ENCODE measurements around the gene ANK2.

The ANK2 gene

DNA sequence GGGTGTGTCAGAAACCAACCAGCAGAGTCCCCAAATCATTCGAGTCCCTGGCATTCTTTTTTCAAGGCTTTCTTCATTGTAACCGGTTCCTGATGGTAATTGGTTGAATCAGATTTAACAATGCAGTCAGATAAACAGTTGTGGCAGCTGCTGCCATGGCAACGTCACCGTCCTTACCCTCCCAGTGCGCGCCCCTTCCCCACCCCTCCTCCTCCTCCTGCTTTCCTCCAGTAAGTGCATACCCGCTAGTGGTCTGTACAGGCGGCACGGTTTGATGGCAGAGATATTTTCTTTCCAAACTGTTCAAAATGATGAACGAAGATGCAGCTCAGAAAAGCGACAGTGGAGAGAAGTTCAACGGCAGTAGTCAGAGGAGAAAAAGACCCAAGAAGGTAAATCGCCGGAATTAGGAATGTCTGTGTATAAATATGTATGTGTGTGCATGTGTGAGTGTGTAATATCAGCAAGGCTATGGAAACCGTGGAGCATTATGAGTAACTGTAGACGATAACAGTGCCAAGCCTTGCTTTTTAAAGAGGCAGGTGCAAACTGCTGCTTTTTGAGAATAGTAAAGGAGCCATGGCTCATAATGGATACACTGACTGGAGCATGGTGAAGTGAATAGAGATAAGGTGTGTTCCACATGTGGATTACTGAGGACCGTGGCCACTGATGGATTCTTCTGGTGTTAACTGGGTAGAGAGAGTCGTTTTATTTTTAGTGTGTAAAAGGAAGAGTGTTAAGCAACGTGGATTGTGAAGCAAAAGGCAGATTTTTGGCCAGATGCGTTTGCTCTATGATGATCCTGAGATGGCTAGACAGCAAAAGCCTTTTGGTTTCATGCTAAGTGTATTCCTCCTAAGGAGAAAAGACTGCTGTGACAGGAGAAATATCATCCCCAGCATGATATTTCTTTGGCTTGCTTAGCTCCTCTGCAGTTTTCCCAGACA, at the start of gene ANK2:
Gene ANK2, plus strand, starts transcription at position 233 of the 950 bp plus-strand sequence. Its CDS starts 76 bp downstream, at position 309.
- DNase-seq, result peak; percentile 40

DNA sequence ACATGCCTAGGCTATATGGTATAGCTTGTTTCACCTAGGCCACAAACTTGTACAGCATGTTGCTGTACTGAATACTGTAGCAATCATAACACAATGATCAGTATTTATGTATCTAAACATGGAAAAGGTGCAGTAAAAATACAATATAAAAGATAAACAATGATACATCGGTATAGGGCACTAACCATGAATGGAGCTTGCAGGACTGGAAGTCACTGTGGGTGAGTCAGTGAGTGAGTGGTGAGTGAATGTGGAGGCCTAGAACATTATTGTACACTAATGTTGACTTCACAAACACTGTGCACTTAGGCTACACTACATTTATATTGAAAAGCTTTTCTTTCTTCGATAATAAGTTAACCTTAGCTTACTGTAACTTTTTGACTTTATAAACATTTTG, 45.6 kb upstream of the ANK2 start:
- no peak for DNase-seq

DNA sequence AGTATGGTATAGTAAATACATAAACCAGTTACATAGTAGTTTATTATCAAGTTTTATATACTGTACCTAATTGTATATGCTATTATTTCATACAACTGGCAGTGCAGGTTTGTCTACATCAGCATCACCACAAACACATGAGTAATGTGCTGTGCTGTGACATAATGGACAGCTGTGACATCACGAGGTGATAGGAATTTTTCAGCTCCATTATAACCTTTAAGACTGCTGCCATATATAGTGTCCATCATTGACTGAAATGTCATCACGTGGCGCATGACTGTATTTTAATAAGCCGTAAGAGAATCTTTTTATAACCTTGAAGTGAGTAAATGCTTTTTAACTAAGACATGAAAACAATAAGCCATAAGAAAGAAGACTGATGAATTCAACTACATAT, 44.8 kb upstream of the ANK2 start:
- DNase-seq, result no peak

DNA sequence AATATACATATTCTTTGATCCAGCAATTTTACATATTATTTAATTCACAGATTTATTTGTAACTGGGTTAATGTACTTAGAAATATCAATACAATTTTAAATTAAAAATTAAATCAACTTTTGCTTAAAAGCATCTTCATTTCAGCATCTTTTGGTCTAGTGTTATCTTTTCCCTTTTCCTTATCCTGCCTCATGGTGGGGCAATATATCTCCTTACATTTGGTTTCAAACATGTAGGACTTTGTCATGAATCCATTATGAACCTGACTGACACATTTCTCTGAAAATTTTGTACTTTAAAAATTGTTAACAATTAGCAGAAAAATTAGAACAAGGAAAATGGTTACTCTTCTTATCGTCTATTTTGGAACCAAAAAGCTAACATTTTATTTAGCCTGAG, 42.8 kb upstream of the ANK2 start:
- no peak for DNase-seq

DNA sequence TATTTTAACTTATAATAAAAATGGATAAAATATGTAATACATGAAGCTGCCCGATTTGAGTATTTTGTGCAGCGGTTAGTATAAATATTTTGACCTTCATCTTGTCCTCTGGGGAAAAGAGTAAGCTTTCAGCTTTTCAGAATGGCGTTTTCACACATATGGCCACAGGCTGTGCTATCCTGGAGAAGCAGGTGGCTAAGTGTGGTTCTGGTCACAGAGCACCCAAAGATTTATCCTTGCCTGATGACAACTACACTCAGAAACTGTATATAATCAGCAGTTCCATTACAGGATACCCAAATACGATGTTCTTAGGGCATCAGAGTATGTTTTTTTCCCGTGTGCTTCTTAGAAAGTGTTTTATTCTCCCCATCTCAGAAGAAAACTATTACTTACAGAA, 42.3 kb upstream of the ANK2 start:
- no peak for DNase-seq

DNA sequence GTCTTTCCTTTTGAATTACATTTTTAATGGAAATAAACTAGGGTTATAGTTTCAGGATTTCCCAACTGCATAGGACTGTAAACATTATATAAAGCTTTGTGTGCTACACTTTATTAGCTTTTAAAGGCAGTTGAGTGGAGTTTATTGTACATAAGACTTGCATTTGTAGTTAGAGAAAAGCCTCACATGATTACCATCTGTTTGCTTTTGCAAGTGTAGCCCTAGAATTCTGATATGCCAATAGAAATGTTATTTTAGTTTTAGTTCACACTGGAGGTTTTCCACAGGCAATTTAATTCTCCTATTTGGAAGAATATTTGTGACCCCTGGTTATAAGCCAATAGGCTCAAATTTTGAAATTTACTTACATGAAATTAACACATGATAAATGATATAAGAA, 41.3 kb upstream of the ANK2 start:
- DNase-seq, result no peak

DNA sequence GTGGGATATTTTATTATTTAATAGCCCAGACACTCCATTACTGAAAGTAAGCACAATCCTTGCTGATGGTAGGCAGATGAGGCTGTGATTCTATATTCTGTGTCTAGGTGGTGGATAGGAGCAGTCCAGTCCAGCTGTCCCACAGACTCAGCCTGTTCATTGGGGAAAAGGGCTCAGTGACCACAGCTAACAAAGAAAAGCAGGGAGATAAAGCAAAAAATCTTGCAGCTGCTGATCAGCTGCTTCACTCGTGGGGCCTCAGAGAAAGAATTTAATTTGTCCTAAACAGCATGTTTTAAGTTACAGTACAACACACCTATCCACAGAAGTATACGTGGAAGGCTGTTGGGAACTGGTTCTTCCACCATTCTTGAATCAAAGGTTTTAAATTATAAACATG, 40.7 kb upstream of the ANK2 start:
- DNase-seq, result no peak

DNA sequence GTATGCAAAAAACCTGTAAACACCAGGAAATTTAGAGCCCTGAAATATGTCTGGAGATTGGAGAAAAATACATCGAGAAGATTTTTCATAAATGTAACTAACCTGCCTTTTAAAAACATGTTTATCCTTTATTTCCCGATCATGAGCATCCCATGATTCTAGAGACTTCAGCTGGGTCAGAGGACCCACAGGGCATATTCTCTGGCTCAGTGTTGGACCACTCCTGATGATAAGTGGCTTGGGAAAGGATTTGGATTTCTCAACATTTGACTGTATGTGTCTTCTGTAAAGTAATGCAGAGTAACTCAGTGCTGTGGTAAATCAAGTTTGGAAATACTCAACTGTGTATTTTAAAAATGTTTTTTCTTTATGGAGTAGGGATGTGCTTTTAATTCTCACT, 40.0 kb upstream of the ANK2 start:
- no peak for DNase-seq

DNA sequence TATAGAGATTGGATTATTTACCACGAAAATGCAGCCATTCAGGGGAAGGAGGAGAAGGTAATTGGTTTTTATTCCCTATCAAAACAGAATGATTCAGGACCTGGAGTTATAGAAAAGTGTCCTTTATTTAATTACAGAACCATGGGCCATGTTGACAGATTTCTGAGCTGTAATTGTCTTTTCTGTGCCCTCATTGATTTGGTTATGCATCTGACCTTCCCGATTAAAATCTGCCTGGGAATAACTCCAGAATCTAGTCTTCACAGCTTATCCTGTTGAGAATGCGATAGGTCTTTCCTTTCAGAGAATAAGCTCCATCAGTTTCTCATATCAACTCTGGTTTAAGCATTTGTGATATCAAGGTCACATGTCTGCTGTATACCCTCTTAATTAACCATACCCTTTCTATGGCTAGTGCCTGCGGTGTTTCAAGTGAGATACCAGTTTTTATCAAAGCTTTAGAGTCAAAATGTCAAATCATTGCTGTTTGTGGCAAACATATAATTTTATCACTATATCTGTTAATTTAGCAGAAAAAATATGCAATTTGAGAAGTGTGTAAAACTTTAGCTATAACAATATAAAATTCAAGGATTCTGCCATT, 37.2 kb upstream of the ANK2 start:
- DNase-seq, result no peak

DNA sequence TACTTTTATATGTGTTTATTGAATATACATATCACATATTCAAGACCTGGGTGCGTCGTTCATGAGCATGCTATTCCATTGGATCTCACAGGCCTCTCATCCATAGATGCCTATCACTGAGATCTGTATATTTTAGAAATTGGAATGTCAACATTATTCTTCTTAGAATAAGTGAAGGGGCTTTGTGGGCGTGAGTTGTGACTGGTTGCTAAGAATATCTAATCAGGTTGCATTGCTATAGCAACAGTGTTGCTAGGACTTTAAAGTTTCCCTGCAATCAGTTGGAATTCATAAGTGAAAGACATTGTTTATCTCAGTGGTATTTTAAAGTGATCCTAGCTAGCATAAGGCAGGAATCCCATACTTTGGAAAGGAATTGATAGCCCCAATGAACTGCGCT, 36.7 kb upstream of the ANK2 start:
- no peak for DNase-seq

DNA sequence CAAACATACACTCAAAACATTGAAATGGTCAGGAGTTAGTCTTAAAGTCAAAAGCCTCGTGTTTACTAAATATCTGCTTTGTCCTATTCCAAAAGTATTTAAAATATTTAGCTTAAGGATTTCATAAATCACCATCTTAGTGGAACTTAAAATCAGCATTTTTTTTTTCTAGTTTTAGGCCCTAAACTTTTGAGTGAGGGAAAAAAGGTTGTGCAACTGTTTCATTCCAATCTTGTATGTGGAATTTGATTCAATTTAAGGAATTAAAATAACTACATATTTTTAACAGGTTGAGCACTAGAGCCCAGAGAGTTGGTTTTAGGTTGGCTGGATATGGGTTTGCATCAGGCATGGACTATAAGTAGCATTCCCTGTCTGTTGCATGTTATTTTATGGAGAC, 35.7 kb upstream of the ANK2 start:
- no peak for DNase-seq

DNA sequence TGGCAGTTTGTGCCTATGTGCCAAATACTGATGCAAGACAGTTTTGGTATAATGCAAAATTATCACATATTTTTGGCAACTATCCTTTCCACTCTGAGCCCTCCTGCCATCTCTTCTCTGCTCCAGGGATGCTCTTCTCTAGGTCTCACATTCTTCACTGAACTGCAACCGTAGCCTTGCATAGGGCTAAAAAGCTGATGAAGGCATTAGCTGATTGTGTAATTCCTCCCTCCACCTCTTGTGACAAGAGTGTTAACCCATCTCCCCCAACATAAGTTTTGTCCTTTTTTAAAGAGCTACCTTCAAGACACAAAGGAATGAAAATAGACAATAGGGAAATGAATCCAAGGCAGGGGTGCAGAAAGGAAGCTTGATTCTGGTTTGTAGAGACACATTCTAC, 33.1 kb upstream of the ANK2 start:
- no peak for DNase-seq

DNA sequence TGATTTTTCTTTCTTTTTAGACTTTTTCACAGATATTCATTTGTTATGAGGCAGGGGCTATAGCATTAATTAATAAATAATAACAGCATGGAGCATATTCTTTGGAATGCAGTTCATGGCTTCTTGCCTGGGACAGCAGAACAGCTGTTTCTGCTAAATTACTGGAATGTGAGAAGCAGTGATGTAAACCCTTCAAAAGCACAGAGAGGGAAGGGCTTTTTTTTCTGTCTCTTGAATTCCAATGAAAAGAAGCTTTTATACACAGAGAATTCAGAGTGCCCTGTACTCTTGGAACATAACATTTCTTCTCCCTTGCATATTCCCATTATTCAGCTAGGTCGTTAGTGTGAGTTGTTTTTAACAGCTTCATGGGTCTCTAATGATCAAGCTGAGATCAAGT, 28.5 kb upstream of the ANK2 start:
- DNase-seq, result no peak

DNA sequence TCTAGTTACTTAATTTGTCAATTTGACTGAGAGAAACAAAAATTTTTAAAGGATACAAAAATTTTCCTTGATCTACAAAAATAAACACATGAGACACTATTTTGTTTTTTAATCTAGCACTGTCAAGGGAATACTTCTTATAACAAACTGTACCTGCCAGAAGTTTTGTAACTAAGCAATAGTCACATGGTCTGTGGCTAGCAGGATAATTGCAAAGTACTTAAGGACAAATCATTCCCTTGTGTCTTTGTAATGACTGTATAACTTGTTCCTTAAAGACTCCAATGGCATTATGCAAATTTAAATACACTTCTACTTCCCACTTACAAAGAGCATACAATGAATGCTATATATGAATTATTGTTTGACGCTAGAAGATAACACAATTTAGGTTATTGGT, 25.1 kb upstream of the ANK2 start:
- DNase-seq, result no peak

DNA sequence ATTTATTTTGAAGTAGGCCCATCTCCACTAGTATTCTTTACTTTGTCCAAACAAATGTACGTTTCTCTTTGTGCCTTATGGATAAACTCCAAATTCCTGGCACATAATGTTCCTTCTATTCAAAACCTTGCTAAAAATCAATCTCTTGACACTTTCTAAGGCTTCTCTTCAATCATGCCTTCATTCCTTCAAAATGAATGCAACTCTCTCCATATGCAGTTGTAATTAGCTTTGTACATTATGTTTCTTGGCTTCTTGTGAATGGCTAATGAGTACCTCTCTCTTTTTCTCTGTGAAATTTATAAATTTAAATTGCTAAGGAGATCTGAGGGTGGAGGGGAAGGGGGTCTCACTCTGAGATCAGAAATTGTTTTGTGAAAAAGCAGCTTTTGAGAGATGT, 24.0 kb upstream of the ANK2 start:
- DNase-seq, result no peak

DNA sequence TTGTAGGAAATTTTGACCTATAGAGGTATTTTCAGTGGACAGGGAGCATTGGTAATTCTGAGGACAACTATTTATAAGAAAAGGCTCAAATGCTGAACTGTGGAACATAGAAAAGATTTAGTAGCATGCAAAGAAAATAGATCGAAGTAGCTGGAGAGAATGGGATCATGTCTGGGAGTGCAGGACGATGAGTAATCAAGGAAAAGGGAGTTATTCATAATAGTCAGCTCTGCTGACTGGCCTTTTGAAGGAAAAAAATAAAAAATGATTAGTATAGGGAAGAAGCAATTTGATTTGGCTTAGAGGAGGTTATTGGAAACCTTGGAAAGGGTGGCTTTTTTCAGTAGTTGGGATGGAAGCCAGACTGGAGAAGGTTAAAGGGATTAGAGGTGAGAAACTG, 22.9 kb upstream of the ANK2 start:
- no peak for DNase-seq

DNA sequence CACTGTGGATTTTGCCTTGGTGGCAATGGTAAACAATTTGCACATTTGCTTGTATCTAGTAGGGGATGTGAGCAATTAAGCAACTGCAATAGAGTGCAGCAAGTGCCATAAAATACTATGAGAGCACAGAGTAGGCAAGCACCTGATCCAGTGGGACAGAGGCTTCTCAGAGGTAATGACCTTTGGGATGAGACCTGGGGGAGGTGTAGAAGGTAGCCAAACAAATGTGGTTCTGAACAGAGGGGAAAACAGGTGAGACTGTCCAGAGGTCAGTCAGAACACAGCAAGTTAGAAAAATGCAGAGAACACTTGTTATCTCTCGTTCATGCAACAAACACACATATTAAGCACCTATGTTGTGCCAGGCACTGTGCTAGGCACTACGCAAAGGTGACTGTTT, 21.4 kb upstream of the ANK2 start:
- no peak for DNase-seq

DNA sequence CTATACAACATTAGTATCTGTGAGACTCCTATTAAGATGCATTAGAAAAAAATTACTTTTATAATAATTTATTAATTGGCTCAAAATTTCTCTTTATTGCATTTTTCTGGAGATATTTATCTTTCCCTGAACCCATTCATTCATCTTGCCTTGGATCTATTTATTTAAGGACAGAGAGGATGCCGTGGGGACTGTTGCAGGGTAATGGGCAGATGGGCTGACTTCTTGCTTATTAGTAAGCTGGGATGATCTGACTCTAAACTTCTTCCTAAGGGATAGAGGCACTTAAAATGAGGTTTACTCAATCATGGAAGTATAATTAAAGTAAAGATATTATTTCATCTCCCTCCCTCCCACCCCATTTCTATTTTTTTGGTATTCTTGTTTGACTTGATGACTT, 18.2 kb upstream of the ANK2 start:
- DNase-seq, result no peak

DNA sequence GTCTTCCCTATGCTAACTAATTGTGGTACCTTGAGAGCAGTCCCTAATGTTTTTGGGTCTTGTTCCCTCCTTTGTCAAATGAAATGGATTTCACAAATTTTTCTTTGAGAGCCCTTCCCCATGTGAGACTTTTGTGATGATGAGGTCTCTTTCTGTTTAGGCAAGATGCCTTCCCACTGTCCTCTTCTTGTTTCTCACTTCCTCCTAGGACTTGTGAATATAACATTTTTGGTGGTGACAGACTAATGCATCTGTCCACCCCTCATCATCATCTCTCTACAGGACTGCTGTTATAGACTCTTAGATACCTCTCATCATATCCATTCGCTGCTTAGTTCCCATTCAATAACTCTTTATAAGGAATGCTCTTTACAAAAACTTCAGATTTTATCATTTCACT, 8.7 kb upstream of the ANK2 start:
- no peak for DNase-seq

DNA sequence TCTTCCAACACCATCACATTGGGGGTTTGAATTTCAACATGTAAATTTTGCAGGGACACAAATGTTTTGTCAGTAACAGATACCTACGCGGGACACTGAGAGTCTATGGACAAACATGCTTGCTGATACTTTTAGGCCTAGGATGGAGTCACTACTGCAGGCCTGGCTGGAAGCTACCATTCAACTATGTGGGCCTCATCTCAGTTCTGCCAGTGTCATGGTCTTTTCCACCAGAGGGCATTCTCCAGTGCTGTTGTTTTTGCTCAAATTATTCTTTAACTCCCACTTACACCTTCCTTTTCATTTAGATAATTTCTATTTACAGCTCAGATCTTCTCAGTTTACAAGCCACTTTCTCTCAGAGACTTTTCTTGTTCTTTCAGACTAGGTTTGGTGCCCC, 7.0 kb upstream of the ANK2 start:
- no peak for DNase-seq

DNA sequence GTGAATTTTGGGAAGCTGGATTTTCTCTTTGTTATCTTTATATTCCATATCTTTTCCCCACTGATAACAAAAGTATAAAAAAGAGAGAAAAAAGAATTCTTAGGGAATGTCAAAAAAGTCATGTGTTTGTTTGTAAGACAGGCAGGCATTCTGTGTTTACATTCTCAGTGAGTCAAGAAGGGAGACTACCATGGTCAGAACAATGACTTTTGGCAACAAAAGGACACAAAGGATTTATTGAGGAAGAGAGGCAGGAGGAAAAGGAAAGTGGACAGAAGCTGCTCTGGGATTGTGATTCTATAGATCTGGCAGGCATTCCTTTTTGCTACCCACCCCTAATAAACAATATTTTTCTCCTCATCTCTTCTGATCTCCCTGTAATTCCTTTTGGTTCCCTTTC, 5.9 kb upstream of the ANK2 start:
- no peak for DNase-seq

DNA sequence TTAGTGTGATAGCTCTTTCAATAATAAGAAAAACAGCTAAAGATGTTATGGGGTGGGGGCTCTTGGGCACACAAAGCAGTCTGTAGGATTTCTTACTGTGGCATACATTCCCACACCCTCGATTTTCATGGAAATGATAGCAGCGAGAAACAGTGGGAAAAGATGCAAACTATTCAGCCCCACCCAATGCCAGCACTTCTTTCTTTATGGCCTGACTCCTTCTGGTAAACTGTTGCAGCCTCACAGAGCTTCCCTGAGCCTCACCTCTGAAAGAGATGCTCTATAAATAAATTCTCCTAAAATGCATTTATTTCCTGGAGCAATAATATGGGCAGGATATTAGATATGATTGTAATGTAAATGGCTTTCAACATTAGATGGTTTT, 910 bp downstream of the ANK2 start:
- no peak for DNase-seq

DNA sequence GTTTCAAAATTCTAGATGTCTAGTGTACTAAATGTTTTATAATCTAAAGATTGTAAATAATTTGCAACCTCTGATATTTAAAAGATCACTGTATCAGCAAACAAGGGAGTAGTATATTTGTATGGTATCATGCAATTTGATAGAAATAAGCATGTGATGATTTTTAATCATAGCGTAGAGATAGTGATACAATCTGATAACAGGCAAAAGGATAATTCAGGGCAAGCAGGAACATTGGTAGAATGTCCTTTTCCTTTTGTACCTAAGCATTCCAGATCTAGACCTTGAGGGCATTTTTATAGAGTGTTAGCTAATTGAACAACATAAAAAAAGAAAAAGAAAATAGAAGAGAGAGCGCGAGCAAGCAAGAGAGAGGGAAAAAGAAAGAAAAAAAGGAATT, 1.4 kb downstream of the ANK2 start:
- DNase-seq, result no peak

DNA sequence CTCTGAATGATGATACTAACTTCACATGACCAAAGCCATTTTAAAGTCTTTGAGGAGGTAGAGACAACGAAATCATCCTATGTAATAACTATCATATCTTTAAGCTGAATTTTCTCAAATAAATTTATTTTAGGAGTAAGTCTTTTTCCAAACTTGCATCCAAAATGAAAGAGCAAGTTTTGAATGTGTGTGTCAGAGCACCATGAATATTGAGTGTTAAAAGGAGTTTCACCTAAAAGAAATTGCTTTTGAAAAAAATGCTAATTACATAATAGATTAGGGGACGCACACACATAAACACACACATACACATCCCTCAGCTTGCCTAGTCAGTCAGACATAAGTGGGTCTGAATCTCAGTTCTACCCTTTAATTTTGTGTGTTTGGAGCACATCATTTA, 1.9 kb downstream of the ANK2 start:
- no peak for DNase-seq
